Inflammatory macrophage treated with lipopolysaccharide for 1 hour (primary cell): ENCODE measurements around the gene ASCC3.
A peak's percentile ranks its signal among the peaks of the same experiment; 100 is the strongest.
"Not testable (repeated sequence)": the region's sequence is repeated elsewhere in the genome, so short reads cannot be mapped to it uniquely, and the experiment has no call there.

Experiments
- DNase-seq, 2 donors: peaks; one replicate each; pipeline ENCODE4 v3.0.0-alpha.2; 2020 to 2022

ASCC3 gene

DNA sequence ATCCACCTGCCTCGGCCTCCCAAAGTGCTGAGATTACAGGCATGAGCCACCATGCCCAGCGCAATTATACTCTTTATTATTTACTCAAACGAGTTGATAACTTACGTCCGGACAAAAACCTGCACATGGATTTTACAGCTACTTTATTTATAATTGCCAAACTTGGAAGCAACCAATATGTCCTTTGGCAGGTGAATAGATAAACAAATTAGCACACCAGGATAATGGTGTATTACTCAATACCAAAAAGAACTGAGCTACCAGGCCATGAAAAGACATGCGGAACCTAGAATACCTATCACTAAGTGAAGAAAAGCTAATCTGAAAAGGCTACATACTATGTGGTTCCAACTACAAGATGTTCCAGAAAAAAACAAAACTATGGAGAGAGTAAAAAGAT, 168.1 kb downstream of the ASCC3 start:
- DNase-seq, result no peak

DNA sequence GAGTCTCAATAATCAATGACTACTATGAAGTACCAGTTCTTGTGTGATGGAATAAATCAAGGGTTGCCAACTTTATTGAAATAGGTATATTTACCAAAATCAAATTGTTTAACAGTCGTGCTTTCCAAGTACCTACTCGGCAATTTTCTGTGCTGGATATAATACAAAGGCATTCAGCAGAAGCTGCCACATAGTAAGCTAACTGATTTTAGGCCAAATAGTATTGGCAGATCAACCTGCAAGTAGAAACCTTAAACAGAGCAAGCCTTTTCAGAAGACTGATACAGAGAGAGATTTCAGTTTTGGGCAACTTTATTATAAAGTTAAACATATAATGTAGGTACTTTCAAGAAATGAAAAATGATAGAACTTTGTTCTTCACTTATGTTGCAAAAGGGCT, 174.6 kb downstream of the ASCC3 start:
- no peak for DNase-seq

DNA sequence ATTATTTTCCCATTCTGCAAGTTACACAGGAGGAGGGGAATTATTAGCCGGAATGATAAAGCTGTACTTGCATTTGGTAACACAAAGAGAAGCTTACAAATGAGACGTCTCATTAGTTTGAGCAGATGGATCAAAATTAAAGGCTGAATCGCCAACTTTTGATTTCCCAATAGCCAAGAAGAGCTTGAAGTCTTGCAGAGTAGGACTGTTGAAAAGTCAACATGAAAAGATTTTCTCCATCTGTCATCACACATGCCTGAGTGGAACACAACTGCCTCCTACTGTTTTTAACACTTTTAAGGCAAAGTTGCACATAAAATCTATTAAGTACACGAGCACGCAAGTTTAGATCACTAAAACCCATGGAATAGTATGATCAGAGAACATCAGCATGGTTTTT, 176.2 kb downstream of the ASCC3 start:
- no peak for DNase-seq

DNA sequence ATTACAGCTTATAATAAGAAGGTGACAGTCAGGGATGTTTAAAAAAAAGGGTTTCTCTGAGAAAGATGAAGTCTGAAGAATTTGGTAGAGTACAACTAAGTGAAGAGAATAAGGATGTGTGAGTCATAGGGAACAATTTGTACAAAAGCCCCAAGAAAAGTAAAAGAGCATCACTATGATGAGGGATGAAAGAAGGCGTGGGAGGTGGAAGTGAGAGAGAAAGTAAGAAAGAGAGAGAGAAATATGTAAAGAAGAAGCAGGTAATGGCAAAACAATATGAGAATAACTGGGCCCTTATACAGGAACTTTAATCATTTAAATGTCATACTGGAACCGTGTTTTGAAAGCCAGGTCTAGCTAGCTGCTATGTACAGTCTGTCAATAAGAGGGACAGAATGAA, 179.4 kb downstream of the ASCC3 start:
- no peak for DNase-seq

- DNase-seq, result no peak
Measured at GRCh38 chr6:100700009-100700408, 181.1 kb downstream of the ASCC3 start.

GRCh38 chr6:100695445-100695844, 185.7 kb downstream of the ASCC3 start:
- no peak for DNase-seq

DNA sequence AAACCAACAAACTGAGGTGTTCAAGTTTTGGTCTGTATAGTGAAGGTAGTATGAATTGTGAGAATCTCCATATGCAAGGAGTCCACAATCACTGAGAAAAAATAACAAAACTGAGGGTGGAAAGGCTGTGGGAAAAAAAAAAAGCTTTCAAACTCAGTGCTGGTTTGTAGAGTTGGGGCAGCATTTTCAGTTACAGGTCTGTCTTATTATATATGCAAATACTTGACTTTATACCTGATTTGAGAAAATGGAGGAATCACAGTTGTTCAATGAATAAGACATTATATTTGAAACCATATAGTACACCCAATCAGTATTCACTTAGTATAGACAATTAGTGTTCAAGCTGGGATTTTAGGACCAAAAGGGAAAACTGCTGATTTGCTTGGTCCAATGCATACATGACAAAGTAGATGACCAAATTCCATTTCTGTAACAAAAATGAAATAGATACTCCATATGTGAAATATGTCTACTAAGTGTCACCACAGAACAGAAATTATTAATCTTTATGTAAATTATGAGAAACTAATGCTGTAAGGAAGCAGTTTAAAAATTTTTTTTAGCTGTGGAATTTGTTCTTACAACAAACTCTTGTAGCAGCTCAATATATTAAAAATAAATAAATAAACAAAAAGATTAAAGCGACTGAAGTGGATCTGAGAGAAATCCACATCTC, 187.7 kb downstream of the ASCC3 start:
- no peak for DNase-seq

DNA sequence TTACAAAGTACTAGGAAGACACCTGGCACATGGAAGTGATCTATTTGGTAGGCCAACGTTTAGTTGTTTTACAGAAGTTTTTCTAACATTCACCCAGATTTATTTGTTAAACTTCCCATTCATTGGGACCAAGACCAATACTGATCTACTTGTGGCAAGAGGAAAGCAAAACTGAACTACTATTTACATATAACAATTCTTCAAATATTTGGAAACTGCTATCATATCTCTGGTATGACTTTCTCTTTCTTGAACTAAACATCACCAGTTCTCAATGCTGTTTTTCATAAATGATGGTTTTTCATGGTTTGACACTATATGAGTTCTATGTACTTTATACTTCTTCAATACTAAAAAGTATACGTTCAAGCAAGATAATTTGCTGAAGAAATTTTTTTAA, 189.2 kb downstream of the ASCC3 start:
- DNase-seq, result no peak

- no peak for DNase-seq
Measured at GRCh38 chr6:100686216-100686615, 194.9 kb downstream of the ASCC3 start.

DNA sequence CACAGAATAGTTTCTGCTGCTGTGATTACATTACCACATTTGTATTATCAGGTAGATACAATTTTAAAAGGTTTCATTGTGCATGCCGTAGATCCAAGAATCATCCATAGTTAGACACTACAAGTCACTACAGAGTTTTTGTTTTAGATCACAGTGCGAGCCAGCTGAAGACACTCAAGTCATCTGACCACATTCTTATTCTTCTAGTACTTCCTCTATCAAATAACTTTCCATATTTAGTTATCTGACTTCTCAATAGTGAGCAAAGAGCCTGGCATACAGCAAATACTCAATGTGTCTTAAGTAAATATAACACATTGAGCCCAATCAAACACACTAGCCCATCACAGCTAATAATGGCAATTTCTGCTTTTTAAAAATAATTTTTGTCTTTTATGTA, 195.4 kb downstream of the ASCC3 start:
- DNase-seq, result no peak

DNA sequence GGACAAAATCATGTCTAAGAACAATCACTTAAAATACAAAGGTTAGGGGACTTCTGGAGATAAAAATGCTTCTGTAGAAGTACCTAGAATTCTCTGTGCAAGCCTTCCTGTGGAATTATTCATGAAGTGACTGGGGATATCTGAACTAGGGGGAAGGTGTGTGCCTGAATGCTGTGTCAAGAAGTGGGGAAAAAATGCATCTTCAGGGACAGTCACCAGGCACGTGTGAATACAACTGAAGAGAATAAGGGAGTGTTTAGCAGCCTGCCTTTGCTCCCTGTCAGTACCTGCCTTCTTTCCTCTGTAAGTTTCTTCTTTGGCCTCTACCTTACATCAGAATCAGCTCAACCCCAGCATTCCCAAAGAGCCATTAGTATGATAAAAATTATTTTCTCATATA, 201.0 kb downstream of the ASCC3 start:
- no peak for DNase-seq

- DNase-seq, result no peak
Measured at GRCh38 chr6:100678027-100678426, 203.1 kb downstream of the ASCC3 start.

DNA sequence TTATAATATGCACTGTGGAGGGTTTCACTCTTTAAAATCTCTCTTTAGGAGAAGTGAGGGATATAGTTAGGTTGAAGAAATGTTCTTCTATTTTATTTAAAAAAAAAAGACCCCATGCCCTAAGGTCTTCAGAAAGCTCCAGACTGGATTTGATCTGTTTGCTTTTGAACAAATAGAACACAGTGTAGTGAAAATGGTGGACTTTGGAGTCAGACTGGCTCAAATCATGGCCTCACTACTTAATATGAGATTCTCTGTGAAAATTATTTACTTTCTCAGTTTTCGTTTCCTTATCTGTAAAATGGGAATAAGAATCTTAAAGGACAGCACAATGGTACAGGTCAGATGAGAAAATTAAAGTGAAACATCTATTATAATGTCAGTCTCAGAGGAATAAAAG, 203.9 kb downstream of the ASCC3 start:
- DNase-seq, result no peak

- no peak for DNase-seq
Measured at GRCh38 chr6:100673641-100674040, 207.5 kb downstream of the ASCC3 start.

DNA sequence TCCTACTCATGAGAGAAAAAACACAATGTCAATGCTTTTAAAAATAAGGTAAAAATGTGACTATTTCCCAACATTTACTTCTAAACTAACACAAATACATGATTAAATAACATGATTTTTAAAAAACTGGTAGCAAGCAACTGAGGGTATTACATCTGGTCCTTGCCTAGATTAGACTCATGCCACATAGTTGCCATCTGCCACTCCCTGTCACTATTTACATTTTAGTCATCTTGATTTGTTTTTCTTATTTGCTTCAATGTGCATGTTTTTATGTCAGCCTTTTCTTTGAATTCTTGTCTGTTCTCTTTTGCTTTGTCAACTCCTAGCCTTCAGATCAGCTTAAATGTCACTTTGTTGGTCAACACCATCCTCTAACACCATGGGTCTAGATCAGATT, 209.4 kb downstream of the ASCC3 start:
- DNase-seq, result no peak

GRCh38 chr6:100670056-100670455, 211.1 kb downstream of the ASCC3 start:
- no peak for DNase-seq

DNA sequence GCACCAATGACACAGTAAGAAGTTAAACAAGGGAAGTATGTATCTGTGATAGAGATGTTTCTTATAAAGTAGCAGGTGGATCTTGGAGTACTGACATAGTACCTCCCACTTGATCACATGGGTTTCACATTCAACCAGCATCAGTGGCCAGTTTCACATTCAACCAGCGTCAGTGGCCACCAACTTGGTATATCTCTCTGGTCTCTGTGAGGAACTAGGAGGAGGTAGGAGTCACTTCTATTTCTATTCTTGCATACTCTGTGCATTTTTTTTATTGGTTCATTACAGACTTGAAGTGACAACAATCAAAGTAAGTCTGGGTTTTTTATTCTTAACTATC, 216.1 kb downstream of the ASCC3 start:
- peak in 1 of 2 donors; percentile 1 for DNase-seq

GRCh38 chr6:100664274-100665040, 216.7 kb downstream of the ASCC3 start:
- DNase-seq, result peak; percentile 7 to 32

DNA sequence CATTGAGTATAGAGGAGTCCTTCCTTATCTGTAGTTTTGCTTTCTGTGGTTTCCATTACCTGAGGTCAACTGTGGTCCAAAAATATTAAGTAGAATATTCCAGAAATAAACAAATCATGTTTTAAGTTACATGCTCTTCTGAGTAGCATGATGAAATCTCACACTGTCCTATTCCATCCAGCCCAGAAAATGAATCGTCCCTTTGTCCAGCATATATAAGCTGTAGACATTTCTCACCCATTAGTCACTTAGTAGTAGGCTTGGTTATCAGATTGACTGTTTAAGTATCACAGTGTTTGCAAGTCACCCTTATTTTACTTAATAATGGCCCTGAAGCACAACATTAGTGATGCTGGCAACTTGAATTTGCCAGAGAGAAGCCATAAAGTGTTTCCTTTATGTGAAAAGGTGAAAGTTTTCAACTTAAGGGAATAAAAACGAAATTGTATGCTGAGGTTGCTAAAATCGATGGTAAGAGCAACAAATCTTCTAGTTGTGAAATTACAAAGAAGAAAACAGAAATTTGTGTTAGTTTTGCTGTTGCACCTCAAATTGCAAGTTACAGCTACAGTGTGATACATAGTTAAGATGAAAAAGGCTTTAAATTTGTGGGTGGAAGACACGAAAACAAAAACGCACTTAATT, 217.8 kb downstream of the ASCC3 start:
- no peak for DNase-seq

DNA sequence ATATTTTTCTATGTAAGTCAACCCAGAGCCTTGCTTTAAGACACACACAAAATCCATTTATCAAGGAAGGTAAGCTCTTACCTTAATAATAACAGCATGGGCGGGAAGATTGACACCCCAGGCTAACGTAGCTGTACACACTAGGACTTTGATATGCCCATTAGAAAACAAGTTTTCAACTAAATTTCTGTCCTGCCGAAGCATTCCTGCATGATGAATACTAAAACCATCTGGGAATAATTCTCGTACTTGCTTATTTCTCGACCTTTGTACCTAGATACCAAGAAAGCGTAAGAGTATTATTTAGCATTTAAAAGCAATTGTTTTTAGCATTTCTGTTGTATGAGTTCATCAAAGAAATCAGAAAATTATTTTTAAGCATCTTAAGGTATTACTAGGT, 218.9 kb downstream of the ASCC3 start:
- DNase-seq, result no peak

DNA sequence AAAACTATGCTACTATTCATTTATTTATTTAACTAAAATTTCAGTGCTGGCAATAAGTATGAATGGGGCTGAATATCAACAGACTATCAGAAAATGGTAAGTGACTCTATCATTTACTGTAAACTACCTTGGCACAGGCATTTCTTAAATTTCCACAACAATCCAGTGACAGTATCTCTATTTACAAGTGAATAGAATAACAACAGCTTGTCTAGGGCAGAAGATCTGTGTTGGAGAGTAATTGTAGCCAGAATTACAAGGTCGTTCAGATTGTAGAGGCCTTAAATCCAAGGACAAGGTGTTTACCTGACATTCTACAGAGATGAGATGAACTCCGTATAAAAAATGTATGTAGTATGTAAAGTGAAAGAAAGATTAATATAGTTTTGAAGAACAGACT, 222.6 kb downstream of the ASCC3 start:
- DNase-seq, result no peak

DNA sequence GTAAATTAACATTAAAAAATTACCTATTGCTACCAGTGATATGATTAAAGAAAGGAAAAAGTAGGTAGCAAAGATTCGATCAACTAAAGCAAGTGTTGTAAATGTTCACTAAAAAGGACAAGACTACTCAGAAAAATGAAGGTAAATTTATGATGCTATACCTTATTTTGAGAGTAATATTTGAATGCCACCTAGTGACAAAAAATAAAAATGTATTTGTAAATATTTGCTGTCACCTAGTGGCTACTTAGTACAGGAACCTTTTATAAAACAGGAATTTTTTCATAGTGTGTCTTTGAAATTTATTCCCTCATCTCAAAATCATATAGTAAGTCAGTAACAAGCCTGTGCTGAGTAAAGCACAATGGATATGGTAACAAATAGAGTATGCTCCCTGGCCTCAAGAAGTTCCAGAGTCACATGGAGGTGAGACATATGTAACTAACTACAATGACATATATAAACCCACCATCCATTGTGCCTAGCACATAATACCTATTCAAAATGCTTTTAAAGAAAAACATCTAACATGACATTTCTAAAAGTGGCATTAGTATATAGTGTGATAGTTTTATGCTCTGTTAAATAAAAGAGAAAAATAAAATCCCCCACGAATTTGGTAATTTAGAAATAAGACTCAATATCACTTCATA, 223.3 kb downstream of the ASCC3 start:
- peak in 1 of 2 donors; percentile 19 for DNase-seq

- DNase-seq, result not testable (repeated sequence)
Measured at GRCh38 chr6:100641147-100641546, 240.0 kb downstream of the ASCC3 start.
